HCT116 (cell line): ENCODE data around the gene RSPO4.

ENCODE experiments used
- FOSL1 ChIP-seq: IDR thresholded peaks from 2 replicates; pipeline ENCODE4 v1.6.1; 2012; ENCODE audit warnings: low read depth
- POLR2A ChIP-seq: IDR thresholded peaks from 2 replicates; pipeline ENCODE4 v1.7.0; 2011; ENCODE audit warnings: borderline replicate concordance; ENCODE audit not compliant: insufficient read depth, insufficient read length; ENCODE audit errors: extremely low read depth
- SP1 ChIP-seq: IDR thresholded peaks from 2 replicates; pipeline ENCODE4 v1.6.1; 2012; ENCODE audit warnings: low read depth

GRCh38 chr20:973785-974194 lies 28.3 kb downstream of the RSPO4 start:
- TF ChIP-seq SP1, result no peak
- no peak for TF ChIP-seq POLR2A
- no peak for TF ChIP-seq FOSL1
